Activated gamma-delta T cell treated with Interleukin-2 at 50 U/mL for 16 hours (primary cell): Measurements from ENCODE around the gene SLC12A3.

Experiments
- DNase-seq: peaks from one replicate; pipeline ENCODE4 v3.0.0-alpha.2; 2020

SLC12A3 gene

GRCh38 chr16:56945847-56946527 is 81.0 kb downstream of the SLC12A3 start:
- no peak for DNase-seq

GRCh38 chr16:56946767-56947603 is 82.0 kb downstream of the SLC12A3 start:
- no peak for DNase-seq

GRCh38 chr16:56947604-56947995 is 82.6 kb downstream of the SLC12A3 start:
- DNase-seq = no peak

- DNase-seq = no peak
Measured at GRCh38 chr16:56948234-56948633, 83.2 kb downstream of the SLC12A3 start.

- no peak for DNase-seq
Measured at GRCh38 chr16:56950051-56950450, 85.0 kb downstream of the SLC12A3 start.

GRCh38 chr16:56950455-56950854 is 85.4 kb downstream of the SLC12A3 start:
- DNase-seq = no peak

GRCh38 chr16:56950881-56951771 is 86.1 kb downstream of the SLC12A3 start:
- DNase-seq = peak; percentile 52

GRCh38 chr16:56953006-56953405 is 88.0 kb downstream of the SLC12A3 start:
- no peak for DNase-seq

- DNase-seq = no peak
Measured at GRCh38 chr16:56956076-56956475, 91.1 kb downstream of the SLC12A3 start.

GRCh38 chr16:56956756-56957155 is 91.7 kb downstream of the SLC12A3 start:
- DNase-seq = no peak

- DNase-seq = no peak
Measured at GRCh38 chr16:56960681-56961281, 95.8 kb downstream of the SLC12A3 start.

GRCh38 chr16:56961386-56961785 is 96.4 kb downstream of the SLC12A3 start:
- no peak for DNase-seq

GRCh38 chr16:56961851-56962281 is 96.9 kb downstream of the SLC12A3 start, which contains the start of gene CETP:
CETP (plus strand) TSS chr16:56961950; CDS start chr16:56961980, 30 bp downstream.
- no peak for DNase-seq

GRCh38 chr16:56964243-56965148 is 99.5 kb downstream of the SLC12A3 start:
- DNase-seq = peak; percentile 96
